ENCODE measurements around the gene SMYD3.

GRCh38 chr1:245862812-245863540 lies 644.1 kb downstream of the SMYD3 start:
- TF ChIP-seq, protein P1, sequence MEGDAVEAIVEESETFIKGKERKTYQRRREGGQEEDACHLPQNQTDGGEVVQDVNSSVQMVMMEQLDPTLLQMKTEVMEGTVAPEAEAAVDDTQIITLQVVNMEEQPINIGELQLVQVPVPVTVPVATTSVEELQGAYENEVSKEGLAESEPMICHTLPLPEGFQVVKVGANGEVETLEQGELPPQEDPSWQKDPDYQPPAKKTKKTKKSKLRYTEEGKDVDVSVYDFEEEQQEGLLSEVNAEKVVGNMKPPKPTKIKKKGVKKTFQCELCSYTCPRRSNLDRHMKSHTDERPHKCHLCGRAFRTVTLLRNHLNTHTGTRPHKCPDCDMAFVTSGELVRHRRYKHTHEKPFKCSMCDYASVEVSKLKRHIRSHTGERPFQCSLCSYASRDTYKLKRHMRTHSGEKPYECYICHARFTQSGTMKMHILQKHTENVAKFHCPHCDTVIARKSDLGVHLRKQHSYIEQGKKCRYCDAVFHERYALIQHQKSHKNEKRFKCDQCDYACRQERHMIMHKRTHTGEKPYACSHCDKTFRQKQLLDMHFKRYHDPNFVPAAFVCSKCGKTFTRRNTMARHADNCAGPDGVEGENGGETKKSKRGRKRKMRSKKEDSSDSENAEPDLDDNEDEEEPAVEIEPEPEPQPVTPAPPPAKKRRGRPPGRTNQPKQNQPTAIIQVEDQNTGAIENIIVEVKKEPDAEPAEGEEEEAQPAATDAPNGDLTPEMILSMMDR (IDR thresholded peaks at IDR 0.05), result no peak
- TF ChIP-seq POLR2AphosphoS5 (IDR thresholded peaks at IDR 0.05), result no peak
